ENCODE measurements around the gene SAMD10.
A peak's percentile ranks its signal among the peaks of the same experiment; 100 is the strongest.
"Not testable (repeated sequence)": the region's sequence is repeated elsewhere in the genome, so short reads cannot be mapped to it uniquely, and the experiment has no call there.

SAMD10 gene

GRCh38 chr20:64003960-64004725 lies 24.7 kb upstream of the SAMD10 start:
- DNase-seq (ENCODE audit: low read depth in 1 of 2, low spot score in 1 of 2), result no peak

DNA sequence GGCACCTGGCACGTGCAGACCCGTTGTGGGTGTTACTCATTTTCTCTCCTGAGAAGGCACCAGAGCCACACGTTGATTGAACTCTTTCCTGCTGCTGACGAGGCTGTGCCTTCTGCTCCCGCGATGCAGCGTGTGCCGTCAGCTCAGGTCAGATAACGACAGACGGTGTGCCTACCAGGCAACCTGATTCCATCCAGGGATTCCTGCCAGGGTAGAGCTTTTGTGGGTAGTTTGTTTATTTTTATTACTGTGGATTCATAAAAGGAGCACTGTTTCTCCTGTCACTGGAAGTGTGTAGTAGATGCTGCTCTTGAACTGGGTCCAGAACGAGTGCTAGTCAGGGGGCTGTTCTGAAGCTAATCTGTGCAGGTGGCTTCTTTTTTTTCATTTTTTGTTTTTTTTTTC lies 22.2 kb upstream of the SAMD10 start:
- DNase-seq (ENCODE audit: low read depth in 1 of 2, low spot score in 1 of 2), result no peak

DNA sequence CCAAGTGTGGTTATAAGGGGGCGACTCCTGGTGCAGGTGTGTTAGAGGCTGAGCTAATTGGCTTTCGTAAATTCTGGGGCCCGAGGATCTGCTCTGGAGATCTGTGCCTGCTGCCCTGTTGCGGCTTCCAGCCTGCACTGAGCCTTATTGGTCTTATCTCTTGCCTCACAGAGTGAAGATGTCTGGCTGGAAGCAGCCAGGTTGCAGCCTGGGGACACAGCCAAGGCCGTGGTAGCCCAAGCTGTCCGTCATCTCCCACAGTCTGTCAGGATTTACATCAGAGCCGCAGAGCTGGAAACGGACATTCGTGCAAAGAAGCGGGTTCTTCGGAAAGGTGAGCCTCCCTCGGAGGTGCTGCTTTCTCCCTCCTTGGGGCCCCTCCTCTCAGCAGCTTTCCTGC lies 21.5 kb upstream of the SAMD10 start:
- DNase-seq (ENCODE audit: low read depth in 1 of 2, low spot score in 1 of 2), result no peak

DNA sequence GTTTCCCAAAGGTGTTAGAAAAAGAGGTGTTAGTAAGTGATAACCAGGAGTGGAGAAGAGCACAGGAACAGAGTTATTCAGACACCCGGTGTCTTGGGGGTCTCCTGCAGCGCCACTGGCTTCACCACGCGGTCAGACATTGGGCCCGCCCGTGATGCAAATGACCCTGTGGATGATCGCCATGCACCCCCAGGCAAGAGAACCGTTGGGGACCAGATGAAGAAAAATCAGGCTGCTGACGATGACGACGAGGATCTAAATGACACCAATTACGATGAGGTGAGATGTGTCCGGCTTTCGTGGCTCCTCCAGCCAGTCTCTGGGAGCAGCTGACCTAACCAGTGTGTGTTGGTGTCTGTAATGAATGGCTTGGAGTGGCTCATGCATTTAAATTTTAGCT lies 3.5 kb upstream of the SAMD10 start:
- DNase-seq (ENCODE audit: low read depth in 1 of 2, low spot score in 1 of 2), result no peak

DNA sequence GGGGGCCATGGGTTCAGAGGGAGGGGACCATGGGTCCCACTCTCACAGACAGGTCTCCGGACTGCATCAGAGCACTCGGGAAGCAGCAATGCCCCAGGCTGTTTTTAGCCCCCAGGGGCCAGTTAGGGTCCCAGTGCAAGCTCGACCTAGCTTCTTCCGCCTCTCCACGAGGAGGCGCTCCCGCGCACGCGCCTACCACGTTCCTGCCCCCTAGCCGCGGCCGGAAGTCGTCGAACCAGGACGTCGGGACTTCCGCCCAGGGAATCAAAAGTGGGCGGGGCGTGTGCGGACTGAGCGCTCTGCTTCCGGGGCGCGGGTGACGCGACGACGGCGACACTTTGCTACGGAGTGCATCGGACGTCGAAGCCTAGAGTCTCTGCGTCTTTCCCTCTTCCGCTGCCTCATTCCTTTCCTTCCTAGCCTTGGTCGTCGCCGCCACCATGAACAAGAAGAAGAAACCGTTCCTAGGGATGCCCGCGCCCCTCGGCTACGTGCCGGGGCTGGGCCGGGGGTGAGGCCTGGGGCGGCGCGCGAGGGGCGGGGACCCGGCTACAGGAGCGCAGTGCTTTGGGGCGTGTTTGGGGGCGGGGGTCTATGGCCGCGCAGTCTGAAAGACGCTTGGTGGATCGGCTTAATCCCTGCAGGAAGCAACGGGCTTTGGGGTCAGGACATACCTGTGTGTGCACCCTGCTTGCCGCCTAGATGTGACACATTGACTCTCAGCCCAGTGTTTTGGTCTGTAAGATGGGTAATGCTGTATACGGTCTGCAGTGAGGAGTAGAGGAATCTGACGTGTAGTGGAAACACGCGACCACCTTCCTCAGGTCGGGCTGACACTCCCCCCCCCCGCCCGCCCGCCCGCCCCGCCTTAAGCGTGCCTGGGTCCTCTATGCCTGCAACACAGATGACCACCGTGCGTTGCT lies 1.6 kb upstream of the SAMD10 start, which contains the start of gene PRPF6:
PRPF6 (plus strand) TSS at position 327 of the 923 bp plus-strand sequence; CDS start at position 441, 114 bp downstream.
- peak; percentile 89 to 91 for DNase-seq (ENCODE audit: low read depth in 1 of 2, low spot score in 1 of 2)

DNA sequence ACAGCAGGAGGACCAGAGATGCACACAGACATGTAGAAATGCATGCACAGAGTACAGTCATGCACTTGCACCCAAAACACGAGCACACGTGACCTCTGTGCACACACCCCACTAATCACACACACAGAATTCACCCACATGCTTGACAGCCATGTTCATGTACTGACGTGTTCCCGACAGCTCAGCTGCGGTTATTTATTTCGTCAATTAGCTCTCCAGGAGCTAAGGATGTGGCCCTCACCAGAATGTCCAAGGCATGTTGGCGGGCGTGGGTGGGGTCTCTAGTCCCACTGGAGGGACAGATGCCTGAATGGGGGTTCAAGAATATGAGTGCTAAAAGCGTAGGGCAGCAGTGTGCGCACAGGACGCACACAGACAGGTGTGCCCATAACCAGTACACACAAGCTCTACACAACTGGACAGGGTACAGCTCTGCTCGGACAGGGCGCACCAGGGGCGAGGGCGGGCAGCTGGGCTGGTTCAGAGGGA lies 919 bp upstream of the SAMD10 start:
- DNase-seq (ENCODE audit: low read depth in 1 of 2, low spot score in 1 of 2), result no peak

- no peak for DNase-seq (ENCODE audit: low read depth in 1 of 2, low spot score in 1 of 2)
These were observed 249 bp downstream of the SAMD10 start for GRCh38 chr20:63979229-63979556.

- DNase-seq (ENCODE audit: low read depth in 1 of 2, low spot score in 1 of 2), result peak in 1 of 2 donors; percentile 36
These were observed 868 bp downstream of the SAMD10 start for GRCh38 chr20:63978319-63979228.

- DNase-seq (ENCODE audit: low read depth in 1 of 2, low spot score in 1 of 2), result peak in 1 of 2 donors; percentile 40
These were observed 1.6 kb downstream of the SAMD10 start for GRCh38 chr20:63977739-63978276.

- no peak for DNase-seq (ENCODE audit: low read depth in 1 of 2, low spot score in 1 of 2)
These were observed 2.3 kb downstream of the SAMD10 start for GRCh38 chr20:63976980-63977738.

DNA sequence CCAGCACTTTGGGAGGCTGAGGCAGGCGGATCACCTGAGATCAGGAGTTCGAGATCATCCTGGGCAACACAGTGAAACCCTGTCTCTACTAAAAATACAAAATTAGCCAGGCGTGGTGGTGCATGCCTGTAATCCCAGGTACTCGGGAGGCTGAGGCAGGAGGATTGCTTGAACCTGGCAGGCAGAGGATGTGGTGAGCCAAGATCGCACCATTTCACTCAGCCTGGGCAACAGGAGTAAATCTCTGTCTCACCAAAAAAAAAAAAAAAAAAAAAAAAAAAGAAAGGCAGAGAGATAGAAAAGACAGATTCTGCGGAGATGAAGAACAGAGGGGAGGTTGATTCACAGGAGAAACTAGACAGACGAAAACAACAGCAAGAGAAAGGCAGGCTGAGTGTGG lies 2.9 kb downstream of the SAMD10 start:
- not testable (repeated sequence) for DNase-seq (ENCODE audit: low read depth in 1 of 2, low spot score in 1 of 2)

DNA sequence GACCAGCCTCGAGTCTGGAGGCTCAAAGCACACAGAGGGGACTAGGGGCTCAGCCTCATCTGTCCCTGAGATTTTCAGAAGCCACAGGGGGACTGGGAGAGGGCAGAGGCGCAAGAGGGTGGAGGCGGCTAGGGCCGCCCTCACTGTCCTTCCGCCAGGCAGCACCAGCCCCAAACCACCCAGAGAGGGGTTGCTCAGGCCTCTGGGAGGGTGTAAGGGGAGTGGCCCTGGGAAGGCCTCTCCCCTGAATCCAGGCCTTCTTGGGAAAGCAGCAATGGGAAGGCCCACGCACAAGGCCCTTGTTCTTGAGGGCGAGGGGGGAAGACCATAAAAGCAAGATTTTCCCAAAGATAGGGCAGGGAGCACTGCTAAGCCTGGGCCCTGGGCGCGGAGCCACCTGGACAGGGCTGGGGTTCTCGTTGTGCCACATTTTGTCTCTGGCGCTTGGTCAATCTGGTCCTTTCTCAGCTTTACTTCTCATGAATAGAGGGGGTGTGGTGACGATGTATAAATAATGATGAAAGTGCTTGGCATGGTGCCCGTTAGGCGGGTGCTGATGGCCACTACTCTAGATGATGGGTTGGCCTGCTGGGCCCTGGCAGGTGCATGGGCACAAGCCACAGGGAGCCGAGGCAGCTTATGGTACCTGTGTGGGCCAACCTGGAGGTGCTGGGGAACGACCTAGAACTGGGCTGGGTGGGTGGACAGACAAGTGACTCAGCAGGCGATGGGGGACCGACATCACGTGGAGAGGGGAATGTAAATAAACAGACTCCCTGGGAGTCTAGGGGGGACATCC lies 4.8 kb downstream of the SAMD10 start:
- DNase-seq (ENCODE audit: low read depth in 1 of 2, low spot score in 1 of 2), result no peak

- peak; percentile 61 to 80 for DNase-seq (ENCODE audit: low read depth in 1 of 2, low spot score in 1 of 2)
These were observed 5.6 kb downstream of the SAMD10 start for GRCh38 chr20:63973636-63974401.

- DNase-seq (ENCODE audit: low read depth in 1 of 2, low spot score in 1 of 2), result no peak
These were observed 6.3 kb downstream of the SAMD10 start for GRCh38 chr20:63973160-63973479.

DNA sequence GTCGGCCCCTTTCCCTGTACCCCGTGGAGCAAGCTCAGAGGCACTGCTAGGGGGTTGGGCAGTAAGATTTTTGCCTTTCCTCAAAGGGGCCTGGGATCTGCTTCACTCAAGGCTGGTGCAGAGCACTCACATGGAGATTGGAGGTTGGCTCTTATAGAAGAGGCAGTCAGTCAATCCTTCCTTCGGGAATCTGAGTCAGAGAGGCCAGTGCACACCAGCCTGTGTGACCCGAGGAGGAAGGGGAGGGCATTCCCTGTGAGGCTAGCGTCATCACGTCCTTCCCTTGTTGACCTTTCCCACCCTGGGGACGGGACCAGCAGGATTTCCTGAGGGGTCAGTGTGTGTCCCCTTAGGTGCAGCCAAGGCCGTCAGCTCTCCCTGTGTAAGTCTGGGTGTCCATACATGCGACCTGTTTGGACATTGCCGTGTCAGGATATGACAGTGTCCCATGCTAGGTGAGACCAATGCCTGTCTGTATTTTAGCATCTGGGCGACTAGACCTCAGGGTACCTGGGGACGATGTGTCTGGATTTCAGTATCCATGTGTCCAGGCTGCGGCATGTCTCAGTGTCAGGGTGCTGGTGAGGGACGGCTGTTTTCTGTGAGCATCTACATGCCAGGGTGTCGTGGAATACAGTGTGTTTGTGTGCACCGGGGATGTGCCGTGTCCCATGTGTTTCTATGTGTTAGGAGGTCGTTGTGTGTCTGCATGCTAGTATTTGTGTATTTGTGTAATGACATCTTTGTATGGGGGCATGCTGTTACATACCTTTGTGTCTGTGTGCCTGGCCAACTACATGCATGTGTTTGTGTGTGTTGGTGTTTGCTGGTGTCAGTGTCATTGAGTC lies 6.9 kb downstream of the SAMD10 start:
- no peak for DNase-seq (ENCODE audit: low read depth in 1 of 2, low spot score in 1 of 2)

- not testable (repeated sequence) for DNase-seq (ENCODE audit: low read depth in 1 of 2, low spot score in 1 of 2)
These were observed 7.5 kb downstream of the SAMD10 start for GRCh38 chr20:63971960-63972311.

GRCh38 chr20:63970714-63971431 lies 8.6 kb downstream of the SAMD10 start:
- DNase-seq (ENCODE audit: low read depth in 1 of 2, low spot score in 1 of 2), result no peak

Measured in stimulated activated CD4-positive, alpha-beta T cell treated with anti-CD3 and anti-CD28 coated beads, Interleukin-15, amount 100 ng/mL, for 1 hour (primary cell).